Osteocyte (in vitro differentiated cells): ENCODE data around the gene ACSF3. TPM values are rescaled to one million over a fixed set of nuclear protein-coding genes. Genes with fewer than 3 reads are reported as not detected.

Experiments used
- DNase-seq: peaks from one replicate; pipeline ENCODE4 v3.0.0; 2021; ENCODE audit warnings: mixed read lengths; ENCODE audit not compliant: unreplicated experiment; ENCODE audit errors: extremely low spot score
- H3K27ac Mint-ChIP-seq: one replicate; pipeline ENCODE4 v1.8.0; 2021; ENCODE audit warnings: mild to moderate bottlenecking, mixed read lengths; ENCODE audit not compliant: unreplicated experiment
- H3K27me3 Mint-ChIP-seq: one replicate; pipeline ENCODE4 v1.8.0; 2021; ENCODE audit warnings: mixed read lengths; ENCODE audit not compliant: unreplicated experiment
- H3K36me3 Mint-ChIP-seq: one replicate; pipeline ENCODE4 v1.8.0; 2021; ENCODE audit warnings: mixed read lengths; ENCODE audit not compliant: unreplicated experiment
- H3K4me1 Mint-ChIP-seq: one replicate; pipeline ENCODE4 v1.8.0; 2021; ENCODE audit warnings: mixed read lengths; ENCODE audit not compliant: unreplicated experiment
- H3K4me3 Mint-ChIP-seq: one replicate; pipeline ENCODE4 v1.8.0; 2021; ENCODE audit warnings: mild to moderate bottlenecking, moderate library complexity, mixed read lengths; ENCODE audit not compliant: unreplicated experiment
- H3K9me3 Mint-ChIP-seq: one replicate; pipeline ENCODE4 v1.8.0; 2021; ENCODE audit warnings: mixed read lengths; ENCODE audit not compliant: unreplicated experiment
- total RNA-seq: library from RNA; stranded (reverse); gene quantifications from 2 replicates; pipeline ENCODE4 v1.2.1, GENCODE V29; 2021
- TF ChIP-seq, protein P1 (sequence below): fragments of 200-600 bp; sonication (generic); IDR thresholded peaks from 2 replicates; pipeline ENCODE4 v1.5.0; 2021; ENCODE audit warnings: antibody characterized with exemption, mild to moderate bottlenecking, moderate library complexity

Gene ACSF3
- total RNA-seq, 1 donor from 2014 or later, result 33.5 TPM

DNA sequence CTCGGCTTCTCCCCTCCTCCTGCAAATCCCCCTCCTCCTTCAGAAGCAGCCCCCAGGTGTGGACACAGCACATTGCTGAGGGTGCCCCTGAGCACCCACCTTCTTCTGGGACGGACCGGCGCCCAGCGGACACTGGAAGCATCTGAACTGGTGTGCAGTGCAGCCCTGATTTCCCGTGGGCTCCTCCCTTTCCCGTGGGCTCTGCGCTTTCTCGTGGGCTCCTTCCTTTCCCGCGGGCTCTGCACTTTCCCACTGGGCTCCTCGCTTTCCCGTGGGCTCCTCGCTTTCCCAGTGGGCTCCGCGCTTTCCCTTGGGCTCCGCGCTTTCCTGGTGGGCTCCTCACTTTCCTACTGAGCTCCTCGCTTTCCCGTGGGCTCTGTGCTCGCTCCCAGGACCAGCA, 32.6 kb upstream of the ACSF3 start:
- no peak overlapping the region for H3K4me3 Mint-ChIP-seq
- H3K27me3 Mint-ChIP-seq, result peaks cover 20% of the 10 kb centered on the region
- no peak overlapping the region for H3K27ac Mint-ChIP-seq
- no peaks in the 10 kb centered on the region for H3K9me3 Mint-ChIP-seq
- no peak for DNase-seq
- TF ChIP-seq, protein P1, sequence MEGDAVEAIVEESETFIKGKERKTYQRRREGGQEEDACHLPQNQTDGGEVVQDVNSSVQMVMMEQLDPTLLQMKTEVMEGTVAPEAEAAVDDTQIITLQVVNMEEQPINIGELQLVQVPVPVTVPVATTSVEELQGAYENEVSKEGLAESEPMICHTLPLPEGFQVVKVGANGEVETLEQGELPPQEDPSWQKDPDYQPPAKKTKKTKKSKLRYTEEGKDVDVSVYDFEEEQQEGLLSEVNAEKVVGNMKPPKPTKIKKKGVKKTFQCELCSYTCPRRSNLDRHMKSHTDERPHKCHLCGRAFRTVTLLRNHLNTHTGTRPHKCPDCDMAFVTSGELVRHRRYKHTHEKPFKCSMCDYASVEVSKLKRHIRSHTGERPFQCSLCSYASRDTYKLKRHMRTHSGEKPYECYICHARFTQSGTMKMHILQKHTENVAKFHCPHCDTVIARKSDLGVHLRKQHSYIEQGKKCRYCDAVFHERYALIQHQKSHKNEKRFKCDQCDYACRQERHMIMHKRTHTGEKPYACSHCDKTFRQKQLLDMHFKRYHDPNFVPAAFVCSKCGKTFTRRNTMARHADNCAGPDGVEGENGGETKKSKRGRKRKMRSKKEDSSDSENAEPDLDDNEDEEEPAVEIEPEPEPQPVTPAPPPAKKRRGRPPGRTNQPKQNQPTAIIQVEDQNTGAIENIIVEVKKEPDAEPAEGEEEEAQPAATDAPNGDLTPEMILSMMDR, result no peak
- H3K4me1 Mint-ChIP-seq, result no peaks in the 10 kb centered on the region
- no peaks in the 10 kb centered on the region for H3K36me3 Mint-ChIP-seq

DNA sequence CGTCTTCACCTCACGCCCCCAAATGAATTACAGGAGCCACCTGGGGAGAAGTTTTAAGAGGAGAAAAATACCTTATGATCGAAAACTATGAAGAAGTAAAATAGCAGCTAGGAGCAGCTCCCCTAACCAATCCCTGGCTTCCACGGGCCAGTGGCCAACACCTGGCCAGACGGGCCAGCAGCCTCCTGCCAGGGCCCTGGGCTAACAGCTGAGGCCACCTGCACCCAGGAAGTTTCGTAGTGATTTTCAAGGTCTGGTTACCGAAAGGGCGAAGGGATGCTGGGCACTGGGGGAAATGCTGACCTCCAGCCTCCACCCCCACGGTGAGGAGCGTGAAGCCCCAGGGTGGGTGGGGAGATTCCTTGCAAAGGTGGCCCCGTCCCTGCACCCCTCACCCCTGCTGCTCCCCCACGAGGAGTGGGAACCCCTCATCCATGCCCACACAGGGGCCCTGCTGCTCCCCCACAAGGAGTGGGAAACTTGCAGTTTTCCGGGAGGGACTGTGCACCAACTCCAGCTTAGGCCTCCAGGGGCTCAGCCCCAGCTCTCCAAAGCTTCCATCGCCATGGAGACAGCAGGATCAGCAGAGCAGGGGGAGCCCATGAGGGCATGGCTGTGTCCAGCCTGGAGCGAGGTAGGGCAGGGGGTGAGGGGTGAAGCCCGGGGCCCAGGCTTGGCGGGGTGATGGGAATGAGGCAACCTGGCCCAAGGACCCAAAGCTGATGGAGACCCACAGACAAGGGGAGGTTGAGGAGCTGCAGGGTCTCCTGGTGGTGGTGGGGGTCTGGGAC, 31.9 kb upstream of the ACSF3 start:
- TF ChIP-seq, protein P1, result no peak
- Mint-ChIP-seq H3K4me1 (no peaks in the 10 kb centered on the region), H3K27ac (no peak overlapping the region), H3K36me3 (no peaks in the 10 kb centered on the region), H3K9me3 (no peaks in the 10 kb centered on the region), H3K27me3 (peaks cover 22% of the 10 kb centered on the region), H3K4me3 (no peak overlapping the region)
- no peak for DNase-seq

DNA sequence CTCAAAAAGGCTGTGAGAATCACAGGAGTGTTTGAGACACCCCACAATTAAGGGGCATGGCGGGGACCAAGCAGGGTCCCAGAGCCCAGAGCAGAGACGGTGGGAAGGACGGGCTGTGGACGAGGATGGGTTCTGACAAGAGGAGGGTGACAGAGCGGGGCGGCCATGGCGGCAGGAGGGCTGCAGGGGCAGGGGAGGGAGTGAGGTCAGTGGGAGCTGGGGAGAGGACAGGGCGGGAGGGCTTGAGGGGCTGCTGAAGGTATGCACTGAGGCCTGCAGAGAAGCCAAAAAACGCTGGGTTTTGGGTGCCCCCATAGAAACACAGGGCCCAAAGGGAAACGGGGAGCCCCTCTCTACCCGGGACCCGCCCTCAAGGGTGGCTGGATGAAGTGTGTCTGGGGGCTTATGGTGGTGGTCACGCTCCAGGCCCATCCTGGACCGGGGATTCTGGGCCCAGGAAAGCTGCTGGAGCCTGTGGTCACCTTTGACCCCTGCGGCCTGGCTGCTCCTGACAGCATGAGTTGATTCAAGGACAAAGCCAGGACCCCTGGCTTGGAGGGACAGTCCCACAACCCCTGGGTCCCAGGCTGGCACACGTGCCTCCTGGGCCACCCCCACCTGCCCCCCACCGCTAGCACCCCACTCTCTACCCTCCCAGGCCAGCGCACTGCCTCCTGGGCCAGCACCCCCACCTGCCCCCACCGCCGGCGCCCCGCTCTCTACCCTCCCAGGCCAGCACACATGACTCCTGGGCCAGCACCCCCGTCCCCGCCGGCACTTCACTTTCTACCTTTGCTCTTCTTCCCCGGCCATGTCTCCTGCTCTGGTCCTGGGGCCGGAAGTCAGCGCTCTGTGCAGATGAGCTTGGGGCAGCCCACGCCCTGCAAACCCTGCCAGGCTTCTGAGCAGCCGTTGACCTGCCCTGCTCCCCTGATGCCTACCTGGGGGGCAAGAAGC, 31.0 kb upstream of the ACSF3 start:
- DNase-seq, result no peak
- Mint-ChIP-seq H3K36me3 (no peaks in the 10 kb centered on the region), H3K4me3 (no peak overlapping the region), H3K27ac (no peak overlapping the region), H3K4me1 (no peaks in the 10 kb centered on the region), H3K27me3 (peaks cover 24% of the 10 kb centered on the region), H3K9me3 (no peaks in the 10 kb centered on the region)
- TF ChIP-seq, protein P1, result no peak

DNA sequence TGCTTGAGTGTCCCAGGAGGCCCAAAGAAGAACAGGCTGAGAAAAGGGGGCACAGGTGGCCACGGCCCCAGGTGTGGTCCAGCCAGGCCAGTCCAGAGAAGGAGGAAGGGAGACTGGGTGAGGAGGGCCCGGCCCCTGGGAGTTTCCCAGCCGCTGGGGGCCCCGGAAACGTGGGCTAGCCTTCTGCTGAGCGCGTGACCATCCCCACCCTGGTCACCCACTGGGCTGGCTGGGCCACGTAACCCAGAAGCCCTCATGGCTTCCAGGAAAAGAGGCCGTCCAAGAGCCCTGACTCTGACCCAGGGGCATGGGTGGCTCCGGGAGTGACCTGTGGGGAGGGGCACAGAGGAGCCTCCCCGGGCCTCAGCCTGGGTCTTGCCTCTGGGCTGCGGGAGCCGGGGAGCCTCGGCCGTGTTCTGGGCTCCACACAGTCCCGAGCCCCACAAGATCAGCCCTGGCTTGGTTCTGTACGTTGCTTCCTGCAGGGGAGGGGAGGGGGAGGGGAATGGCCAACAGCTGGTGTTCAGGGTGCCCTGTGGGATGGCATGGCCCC, 29.8 kb upstream of the ACSF3 start:
- H3K4me1 Mint-ChIP-seq, result no peaks in the 10 kb centered on the region
- no peaks in the 10 kb centered on the region for H3K9me3 Mint-ChIP-seq
- TF ChIP-seq, protein P1, result no peak

More for the DNA sequence above, 29.8 kb upstream of the ACSF3 start:
- no peak for DNase-seq
- Mint-ChIP-seq H3K27ac (no peak overlapping the region), H3K36me3 (no peaks in the 10 kb centered on the region), H3K4me3 (no peak overlapping the region), H3K27me3 (peaks cover 24% of the 10 kb centered on the region)
